ENCODE data around the gene TBC1D5.
A peak's percentile ranks its signal among the peaks of the same experiment; 100 is the strongest.

- TF ChIP-seq CTCF (conservative IDR thresholded peaks at IDR 0.05; ENCODE audit: low read depth, low read length): peak; percentile 76
- peak; percentile 75 for TF ChIP-seq RAD21 (IDR thresholded peaks at IDR 0.05; ENCODE audit: low read length)
- TF ChIP-seq RFX5 (IDR thresholded peaks at IDR 0.05; ENCODE audit: low read depth, low read length): no peak
- TF ChIP-seq POLR2A (IDR thresholded peaks at IDR 0.05; ENCODE audit: low read depth, low read length): no peak
- TF ChIP-seq RCOR1 (IDR thresholded peaks at IDR 0.05; ENCODE audit: insufficient replicate concordance, low read length): no peak
- TF ChIP-seq, protein P1, sequence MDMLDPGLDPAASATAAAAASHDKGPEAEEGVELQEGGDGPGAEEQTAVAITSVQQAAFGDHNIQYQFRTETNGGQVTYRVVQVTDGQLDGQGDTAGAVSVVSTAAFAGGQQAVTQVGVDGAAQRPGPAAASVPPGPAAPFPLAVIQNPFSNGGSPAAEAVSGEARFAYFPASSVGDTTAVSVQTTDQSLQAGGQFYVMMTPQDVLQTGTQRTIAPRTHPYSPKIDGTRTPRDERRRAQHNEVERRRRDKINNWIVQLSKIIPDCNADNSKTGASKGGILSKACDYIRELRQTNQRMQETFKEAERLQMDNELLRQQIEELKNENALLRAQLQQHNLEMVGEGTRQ (IDR thresholded peaks at IDR 0.05; ENCODE audit: low read depth, low read length): no peak
- no peak for TF ChIP-seq CEBPB (IDR thresholded peaks at IDR 0.05; ENCODE audit: low read depth, low read length)
- TF ChIP-seq MXI1 (IDR thresholded peaks at IDR 0.05; ENCODE audit: borderline replicate concordance, low read depth, low read length): no peak
- no peak for TF ChIP-seq FOS (IDR thresholded peaks at IDR 0.05; ENCODE audit: low read depth, low read length)
- TF ChIP-seq, protein P2, sequence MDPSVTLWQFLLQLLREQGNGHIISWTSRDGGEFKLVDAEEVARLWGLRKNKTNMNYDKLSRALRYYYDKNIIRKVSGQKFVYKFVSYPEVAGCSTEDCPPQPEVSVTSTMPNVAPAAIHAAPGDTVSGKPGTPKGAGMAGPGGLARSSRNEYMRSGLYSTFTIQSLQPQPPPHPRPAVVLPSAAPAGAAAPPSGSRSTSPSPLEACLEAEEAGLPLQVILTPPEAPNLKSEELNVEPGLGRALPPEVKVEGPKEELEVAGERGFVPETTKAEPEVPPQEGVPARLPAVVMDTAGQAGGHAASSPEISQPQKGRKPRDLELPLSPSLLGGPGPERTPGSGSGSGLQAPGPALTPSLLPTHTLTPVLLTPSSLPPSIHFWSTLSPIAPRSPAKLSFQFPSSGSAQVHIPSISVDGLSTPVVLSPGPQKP (IDR thresholded peaks at IDR 0.05; ENCODE audit: borderline replicate concordance, low read depth, low read length): no peak
- no peak for TF ChIP-seq BHLHE40 (IDR thresholded peaks at IDR 0.05; ENCODE audit: low read depth, low read length)
- TF ChIP-seq SMC3 (IDR thresholded peaks at IDR 0.05; ENCODE audit: low read depth, low read length): peak; percentile 65
- no peak for TF ChIP-seq NFE2L2 (IDR thresholded peaks at IDR 0.05; ENCODE audit: low read depth, low read length)
- TF ChIP-seq MAFK (IDR thresholded peaks at IDR 0.05; ENCODE audit: low read depth, low read length): no peak
Observed at GRCh38 chr3:17412950-17413530, 329.4 kb downstream of the TBC1D5 start.

Data from IMR-90 (cell line).